Measurements from ENCODE around the gene RMRP.

Gene RMRP

GRCh38 chr9:35618854-35619799 is 38.7 kb downstream of the RMRP start:
- TF ChIP-seq GATA3 (IDR thresholded peaks at IDR 0.05; ENCODE audit: low read depth, low read length): no peak
- TF ChIP-seq GATA2 (IDR thresholded peaks at IDR 0.05; ENCODE audit: low read depth, low read length): no peak

DNA sequence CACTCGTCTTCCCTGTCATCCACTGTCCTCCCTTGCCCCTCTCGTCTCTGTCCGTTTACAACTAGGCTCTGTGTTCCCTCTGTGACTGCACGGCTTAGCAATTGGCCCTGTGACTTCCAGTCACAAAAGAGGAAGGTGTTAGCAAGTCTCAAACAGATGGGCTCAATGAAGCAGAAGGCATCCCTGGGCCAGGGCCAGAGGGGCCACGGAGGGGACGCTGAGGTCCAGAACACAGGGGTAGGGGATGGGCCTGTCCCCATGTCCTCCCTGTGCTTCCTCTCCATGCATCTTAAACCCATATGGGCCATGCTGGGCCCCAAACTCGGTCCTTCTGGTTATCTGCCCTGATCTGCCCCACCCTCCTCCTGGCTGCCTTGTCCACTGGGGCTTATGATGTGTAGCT is 39.5 kb downstream of the RMRP start, which contains the start of gene CD72:
Gene CD72 (minus strand): TSS at position 89 of the 403 bp plus-strand sequence. CDS start 110 bp downstream, outside the sequence.
- no peak for TF ChIP-seq GATA3 (IDR thresholded peaks at IDR 0.05; ENCODE audit: low read depth, low read length)
- no peak for TF ChIP-seq GATA2 (IDR thresholded peaks at IDR 0.05; ENCODE audit: low read depth, low read length)

GRCh38 chr9:35617548-35617947 is 40.3 kb downstream of the RMRP start:
- TF ChIP-seq GATA2 (IDR thresholded peaks at IDR 0.05; ENCODE audit: low read depth, low read length) (no peak), GATA3 (IDR thresholded peaks at IDR 0.05; ENCODE audit: low read depth, low read length) (no peak)

- TF ChIP-seq GATA3 (IDR thresholded peaks at IDR 0.05; ENCODE audit: low read depth, low read length): no peak
- TF ChIP-seq GATA2 (IDR thresholded peaks at IDR 0.05; ENCODE audit: low read depth, low read length): no peak
These were observed 40.9 kb downstream of the RMRP start for GRCh38 chr9:35616681-35617459.

- TF ChIP-seq GATA3 (IDR thresholded peaks at IDR 0.05; ENCODE audit: low read depth, low read length) (no peak), GATA2 (IDR thresholded peaks at IDR 0.05; ENCODE audit: low read depth, low read length) (no peak)
These were observed 41.7 kb downstream of the RMRP start for GRCh38 chr9:35615981-35616680.

- TF ChIP-seq GATA3 (IDR thresholded peaks at IDR 0.05; ENCODE audit: low read depth, low read length) (no peak), GATA2 (IDR thresholded peaks at IDR 0.05; ENCODE audit: low read depth, low read length) (no peak)
These were observed 45.0 kb downstream of the RMRP start for GRCh38 chr9:35612843-35613242.

DNA sequence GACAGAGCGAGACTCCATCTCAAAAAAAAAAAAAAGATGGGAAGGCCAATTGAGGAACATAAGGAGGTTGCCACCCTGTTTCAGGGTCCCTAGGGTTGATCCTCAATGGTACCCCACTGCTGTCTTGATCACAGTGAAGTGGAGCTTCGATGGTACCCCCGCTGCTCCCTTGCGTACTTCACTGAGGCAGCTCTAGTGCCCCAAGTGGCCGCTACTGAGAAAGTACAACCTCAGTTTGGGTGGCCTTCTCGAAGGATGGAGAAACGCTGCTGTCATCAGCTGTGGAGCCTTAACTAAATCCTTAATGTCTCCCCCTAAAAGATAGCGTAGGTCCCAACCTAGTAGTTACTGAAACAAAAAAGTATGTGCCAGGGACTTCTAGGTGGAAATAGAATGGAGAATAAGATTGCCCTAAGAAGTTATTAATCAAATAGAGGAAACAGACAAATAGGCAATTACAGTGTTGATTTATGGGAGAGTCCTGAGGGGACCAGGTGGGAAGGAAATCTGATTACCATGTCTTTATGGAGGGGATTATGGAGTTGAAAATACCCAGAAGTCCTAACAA is 46.5 kb downstream of the RMRP start:
- no peak for TF ChIP-seq GATA3 (IDR thresholded peaks at IDR 0.05; ENCODE audit: low read depth, low read length)
- no peak for TF ChIP-seq GATA2 (IDR thresholded peaks at IDR 0.05; ENCODE audit: low read depth, low read length)

GRCh38 chr9:35609820-35610163 is 48.0 kb downstream of the RMRP start:
- TF ChIP-seq GATA2 (IDR thresholded peaks at IDR 0.05; ENCODE audit: low read depth, low read length): no peak
- no peak for TF ChIP-seq GATA3 (IDR thresholded peaks at IDR 0.05; ENCODE audit: low read depth, low read length)

DNA sequence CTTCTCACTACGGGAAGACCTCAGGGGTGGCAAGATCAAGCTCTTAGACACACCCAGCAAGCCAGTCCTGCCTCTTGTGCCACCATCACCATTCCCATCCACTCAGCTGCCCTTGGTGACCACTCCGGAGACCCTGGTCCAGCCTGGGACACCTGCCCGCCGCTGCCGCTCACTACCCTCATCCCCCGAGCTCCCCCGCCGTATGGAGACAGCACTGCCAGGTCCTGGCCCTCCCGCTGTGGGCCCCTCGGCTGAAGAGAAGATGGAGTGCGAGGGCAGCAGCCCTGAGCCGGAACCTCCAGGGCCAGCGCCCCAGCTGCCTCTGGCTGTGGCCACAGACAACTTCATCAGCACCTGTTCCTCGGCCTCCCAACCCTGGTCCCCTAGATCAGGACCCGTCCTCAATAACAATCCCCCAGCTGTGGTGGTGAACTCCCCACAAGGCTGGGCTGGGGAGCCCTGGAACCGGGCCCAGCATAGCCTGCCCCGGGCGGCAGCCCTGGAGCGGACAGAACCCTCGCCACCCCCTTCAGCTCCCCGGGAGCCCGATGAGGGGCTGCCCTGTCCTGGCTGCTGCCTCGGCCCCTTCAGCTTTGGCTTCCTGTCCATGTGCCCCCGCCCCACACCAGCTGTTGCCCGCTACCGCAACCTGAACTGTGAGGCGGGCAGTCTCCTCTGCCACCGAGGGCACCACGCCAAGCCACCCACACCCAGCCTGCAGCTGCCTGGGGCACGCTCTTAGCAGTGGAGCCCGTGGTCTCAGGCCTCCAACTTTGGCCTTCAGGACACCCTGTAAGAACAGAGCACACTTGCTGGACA is 48.6 kb downstream of the RMRP start:
- TF ChIP-seq GATA2 (IDR thresholded peaks at IDR 0.05; ENCODE audit: low read depth, low read length) (no peak), GATA3 (IDR thresholded peaks at IDR 0.05; ENCODE audit: low read depth, low read length) (no peak)

DNA sequence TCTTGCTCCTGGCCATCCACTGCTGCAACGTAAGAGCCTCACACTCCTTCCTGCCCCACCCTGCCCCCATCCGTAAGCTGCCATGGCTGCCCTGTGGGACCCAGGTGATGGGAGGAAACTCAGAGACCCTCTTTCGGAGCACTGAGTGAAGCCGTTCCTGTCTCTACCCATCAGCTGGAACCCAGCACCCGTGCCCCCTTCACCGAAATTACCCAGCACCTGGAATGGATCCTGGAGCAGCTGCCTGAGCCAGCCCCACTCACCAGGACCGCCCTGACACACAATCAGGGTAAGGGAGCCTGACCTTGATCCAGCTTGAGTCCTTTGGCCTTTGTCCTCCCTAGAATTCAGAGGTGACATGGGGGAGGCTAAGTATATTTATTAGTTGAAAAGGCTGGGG is 49.6 kb downstream of the RMRP start:
- TF ChIP-seq GATA3 (IDR thresholded peaks at IDR 0.05; ENCODE audit: low read depth, low read length): no peak
- no peak for TF ChIP-seq GATA2 (IDR thresholded peaks at IDR 0.05; ENCODE audit: low read depth, low read length)
